ENCODE measurements around the gene P2RY11.

The P2RY11 gene

GRCh38 chr19:10136936-10137335 lies 25.4 kb downstream of the P2RY11 start:
- Histone ChIP-seq H3K4me3 (ENCODE audit: insufficient read depth, low read length, poor library complexity, severe bottlenecking) (no peak overlapping the region), H3K27ac (ENCODE audit: low read depth, low read length) (no peak overlapping the region), H3K9me3 (ENCODE audit: insufficient read depth, low read length) (no peaks in the 10 kb centered on the region), H3K4me2 (ENCODE audit: low read depth, low read length, poor library complexity, severe bottlenecking) (no peak overlapping the region), H3K79me2 (ENCODE audit: insufficient read depth, low read length) (0 out of 2 replicates have a peak, but pooled peaks cover 4% of the 10 kb centered on the region), H3K9ac (ENCODE audit: low read length) (no peak overlapping the region), H2AFZ (ENCODE audit: low read depth, low read length, severe bottlenecking) (no peak overlapping the region), H3K36me3 (ENCODE audit: low read length) (peaks cover 23% of the 10 kb centered on the region; the same call in 1 of the 2 replicates), H3K27me3 (ENCODE audit: low read length) (no peaks in the 10 kb centered on the region), H4K20me1 (ENCODE audit: low read depth, low read length) (no peaks in the 10 kb centered on the region), H3F3A (ENCODE audit: insufficient read depth) (0 out of 2 replicates have a peak, but pooled peaks cover 3% of the 10 kb centered on the region), H3K9me2 (replicated peaks; ENCODE audit: insufficient read depth, low read length) (no peaks in the 10 kb centered on the region)
- TF ChIP-seq, protein P1, sequence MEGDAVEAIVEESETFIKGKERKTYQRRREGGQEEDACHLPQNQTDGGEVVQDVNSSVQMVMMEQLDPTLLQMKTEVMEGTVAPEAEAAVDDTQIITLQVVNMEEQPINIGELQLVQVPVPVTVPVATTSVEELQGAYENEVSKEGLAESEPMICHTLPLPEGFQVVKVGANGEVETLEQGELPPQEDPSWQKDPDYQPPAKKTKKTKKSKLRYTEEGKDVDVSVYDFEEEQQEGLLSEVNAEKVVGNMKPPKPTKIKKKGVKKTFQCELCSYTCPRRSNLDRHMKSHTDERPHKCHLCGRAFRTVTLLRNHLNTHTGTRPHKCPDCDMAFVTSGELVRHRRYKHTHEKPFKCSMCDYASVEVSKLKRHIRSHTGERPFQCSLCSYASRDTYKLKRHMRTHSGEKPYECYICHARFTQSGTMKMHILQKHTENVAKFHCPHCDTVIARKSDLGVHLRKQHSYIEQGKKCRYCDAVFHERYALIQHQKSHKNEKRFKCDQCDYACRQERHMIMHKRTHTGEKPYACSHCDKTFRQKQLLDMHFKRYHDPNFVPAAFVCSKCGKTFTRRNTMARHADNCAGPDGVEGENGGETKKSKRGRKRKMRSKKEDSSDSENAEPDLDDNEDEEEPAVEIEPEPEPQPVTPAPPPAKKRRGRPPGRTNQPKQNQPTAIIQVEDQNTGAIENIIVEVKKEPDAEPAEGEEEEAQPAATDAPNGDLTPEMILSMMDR (IDR thresholded peaks at IDR 0.05; ENCODE audit: insufficient read depth, low read length, poor library complexity, severe bottlenecking): no peak
- TF ChIP-seq EZH2phosphoT487 (conservative IDR thresholded peaks at IDR 0.05; ENCODE audit: low read length): no peak

DNA sequence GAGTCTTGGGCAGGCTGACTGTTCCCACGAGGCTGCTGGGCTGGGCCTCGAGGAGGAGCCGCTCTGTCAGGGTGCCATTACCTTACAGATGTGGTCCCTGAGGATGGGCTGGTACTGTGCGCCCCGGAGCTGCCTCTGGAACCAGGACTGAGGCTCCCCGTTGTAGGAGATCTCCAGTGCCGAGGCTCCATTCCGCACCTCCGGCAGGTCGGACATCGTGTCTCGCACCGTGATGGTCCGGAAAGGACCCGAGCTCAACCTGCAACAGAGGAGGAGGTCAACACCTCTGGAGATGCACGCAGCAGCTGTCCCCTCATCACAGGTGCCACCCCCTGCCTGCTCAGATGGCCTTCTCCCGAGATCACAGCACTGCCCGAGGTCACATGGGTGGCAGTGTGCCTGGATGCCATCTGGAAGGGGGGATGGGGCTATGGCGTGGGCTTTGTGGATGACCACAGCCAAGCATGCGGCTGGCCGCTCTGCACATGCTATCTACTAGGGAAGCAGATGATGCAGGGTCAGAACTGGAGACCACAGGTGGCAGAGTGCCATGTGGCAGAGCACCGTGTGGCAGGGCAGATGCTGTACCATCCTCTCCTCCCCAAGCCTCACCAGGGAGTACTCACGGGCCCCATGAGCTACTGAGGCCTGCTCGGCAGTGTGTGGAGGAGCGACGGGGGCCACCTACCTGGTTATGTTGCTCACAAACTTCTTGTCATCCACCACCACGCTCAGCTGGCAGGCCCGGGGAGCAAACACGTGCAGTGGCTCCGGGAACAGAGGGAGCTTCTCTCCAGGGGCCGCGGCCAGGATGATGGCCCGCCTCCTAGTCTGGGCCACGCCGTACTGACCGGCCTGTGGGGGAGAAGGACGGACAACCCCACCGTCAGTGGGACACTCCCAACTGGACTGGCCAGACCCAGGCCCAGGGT lies 26.5 kb downstream of the P2RY11 start:
- Histone ChIP-seq H3K27ac (ENCODE audit: low read depth, low read length) (no peak overlapping the region), H3F3A (ENCODE audit: insufficient read depth) (0 out of 2 replicates have a peak, but pooled peaks cover 3% of the 10 kb centered on the region), H4K20me1 (ENCODE audit: low read depth, low read length) (no peaks in the 10 kb centered on the region), H2AFZ (ENCODE audit: low read depth, low read length, severe bottlenecking) (no peak overlapping the region), H3K9me2 (replicated peaks; ENCODE audit: insufficient read depth, low read length) (no peaks in the 10 kb centered on the region), H3K9me3 (ENCODE audit: insufficient read depth, low read length) (no peaks in the 10 kb centered on the region), H3K36me3 (ENCODE audit: low read length) (peaks cover 29% of the 10 kb centered on the region; the same call in 1 of the 2 replicates), H3K9ac (ENCODE audit: low read length) (no peak overlapping the region), H3K27me3 (ENCODE audit: low read length) (no peaks in the 10 kb centered on the region), H3K4me3 (ENCODE audit: insufficient read depth, low read length, poor library complexity, severe bottlenecking) (no peak overlapping the region), H3K4me2 (ENCODE audit: low read depth, low read length, poor library complexity, severe bottlenecking) (no peak overlapping the region), H3K79me2 (ENCODE audit: insufficient read depth, low read length) (0 out of 2 replicates have a peak, but pooled peaks cover 4% of the 10 kb centered on the region)
- no peak for TF ChIP-seq EZH2phosphoT487 (conservative IDR thresholded peaks at IDR 0.05; ENCODE audit: low read length)
- TF ChIP-seq, protein P1 (IDR thresholded peaks at IDR 0.05; ENCODE audit: insufficient read depth, low read length, poor library complexity, severe bottlenecking): no peak

- 0 out of 2 replicates have a peak, but pooled peaks cover 4% of the 10 kb centered on the region for H3K79me2 ChIP-seq (ENCODE audit: insufficient read depth, low read length)
- TF ChIP-seq, protein P1 (IDR thresholded peaks at IDR 0.05; ENCODE audit: insufficient read depth, low read length, poor library complexity, severe bottlenecking): no peak
- TF ChIP-seq EZH2phosphoT487 (conservative IDR thresholded peaks at IDR 0.05; ENCODE audit: low read length): no peak
- no peak overlapping the region for H3K4me3 ChIP-seq (ENCODE audit: insufficient read depth, low read length, poor library complexity, severe bottlenecking)
- H3K9ac ChIP-seq (ENCODE audit: low read length): no peak overlapping the region
- no peaks in the 10 kb centered on the region for H3K27me3 ChIP-seq (ENCODE audit: low read length)
- H3K4me2 ChIP-seq (ENCODE audit: low read depth, low read length, poor library complexity, severe bottlenecking): no peak overlapping the region
- no peaks in the 10 kb centered on the region for H3F3A ChIP-seq (ENCODE audit: insufficient read depth)
- peaks cover 33% of the 10 kb centered on the region; the same call in 1 of the 2 replicates for H3K36me3 ChIP-seq (ENCODE audit: low read length)
- no peak overlapping the region for H3K27ac ChIP-seq (ENCODE audit: low read depth, low read length)
- no peak overlapping the region for H2AFZ ChIP-seq (ENCODE audit: low read depth, low read length, severe bottlenecking)
- H3K9me2 ChIP-seq (replicated peaks; ENCODE audit: insufficient read depth, low read length): no peaks in the 10 kb centered on the region
- no peaks in the 10 kb centered on the region for H4K20me1 ChIP-seq (ENCODE audit: low read depth, low read length)
- no peaks in the 10 kb centered on the region for H3K9me3 ChIP-seq (ENCODE audit: insufficient read depth, low read length)
Observed at GRCh38 chr19:10138879-10139795, 27.6 kb downstream of the P2RY11 start.
